ENCODE results near the gene SPATA3. TPM values are rescaled to one million over a fixed set of nuclear protein-coding genes. Genes with fewer than 3 reads are reported as not detected.

SPATA3 gene
- polyA plus RNA-seq, 1 donor (not counting 4 experiments of a cell fraction or from before 2014, with no cell fraction given), result not detected

DNA sequence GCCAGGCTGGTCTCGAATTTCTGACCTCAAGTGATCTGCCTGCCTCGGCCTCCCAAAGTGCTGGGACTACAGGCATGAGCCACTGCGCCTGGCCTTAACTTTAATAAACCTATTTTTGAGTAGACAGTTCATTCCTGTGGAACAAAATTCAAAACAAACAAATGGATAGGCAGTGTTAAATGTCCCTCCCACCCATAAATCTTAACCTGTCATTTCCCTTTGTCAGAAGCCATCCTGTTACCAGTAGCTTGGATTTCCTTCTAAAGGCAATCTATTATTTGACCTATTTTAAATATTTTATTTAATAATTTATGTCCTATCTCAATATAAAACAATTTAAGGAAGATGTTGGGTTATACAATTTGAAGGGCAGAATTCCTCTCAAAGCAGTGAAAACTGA lies 34.8 kb downstream of the SPATA3 start:
- Histone ChIP-seq H3K4me2 (ENCODE audit: control insufficient read depth, extremely low read depth, insufficient read depth, low read depth, low read length) (no peak overlapping the region), H3K9me1 (ENCODE audit: control insufficient read depth, extremely low read depth, insufficient read depth, low read length) (no peaks in the 10 kb centered on the region), H4K20me1 (ENCODE audit: control insufficient read depth, extremely low read depth, insufficient read depth, low read length) (no peaks in the 10 kb centered on the region), H3K27ac (ENCODE audit: control insufficient read depth, insufficient read depth, low read length) (no peak overlapping the region), H3K36me3 (ENCODE audit: control insufficient read depth in 2 of 2, extremely low read depth in 1 of 2, insufficient read depth in 2 of 2, low read length in 2 of 2) (no peaks in the 10 kb centered on the region), H2AFZ (ENCODE audit: control insufficient read depth, low read length) (no peak overlapping the region), H3K27me3 (ENCODE audit: control insufficient read depth, extremely low read depth, insufficient read depth, low read length) (peaks cover 12% of the 10 kb centered on the region), H3K79me2 (ENCODE audit: control insufficient read depth, insufficient read depth, low read length) (no peaks in the 10 kb centered on the region), H3K4me3 (ENCODE audit: control insufficient read depth in 2 of 3, extremely low read depth in 1 of 3, insufficient read depth in 2 of 3, low read depth in 1 of 3, low read length in 3 of 3) (no peak overlapping the region), H3K9ac (ENCODE audit: control insufficient read depth, extremely low read depth, insufficient read depth, low read length) (no peak overlapping the region), H3K4me1 (ENCODE audit: control insufficient read depth, extremely low read depth, insufficient read depth, low read length) (no peaks in the 10 kb centered on the region), H3K9me3 (ENCODE audit: control insufficient read depth, low read depth, low read length) (no peaks in the 10 kb centered on the region)
- dilution Hi-C loops (cut with MboI; ENCODE audit: extremely low pct_ligation_motif_present, low sequenced_read_pairs), result no loop called here
- FAIRE-seq, result no peak
- DNase-seq (ENCODE audit: low read depth, low spot score), result no peak
- TF ChIP-seq EZH2 (IDR thresholded peaks at IDR 0.05; ENCODE audit: low read length), result no peak
- TF ChIP-seq, protein P1, sequence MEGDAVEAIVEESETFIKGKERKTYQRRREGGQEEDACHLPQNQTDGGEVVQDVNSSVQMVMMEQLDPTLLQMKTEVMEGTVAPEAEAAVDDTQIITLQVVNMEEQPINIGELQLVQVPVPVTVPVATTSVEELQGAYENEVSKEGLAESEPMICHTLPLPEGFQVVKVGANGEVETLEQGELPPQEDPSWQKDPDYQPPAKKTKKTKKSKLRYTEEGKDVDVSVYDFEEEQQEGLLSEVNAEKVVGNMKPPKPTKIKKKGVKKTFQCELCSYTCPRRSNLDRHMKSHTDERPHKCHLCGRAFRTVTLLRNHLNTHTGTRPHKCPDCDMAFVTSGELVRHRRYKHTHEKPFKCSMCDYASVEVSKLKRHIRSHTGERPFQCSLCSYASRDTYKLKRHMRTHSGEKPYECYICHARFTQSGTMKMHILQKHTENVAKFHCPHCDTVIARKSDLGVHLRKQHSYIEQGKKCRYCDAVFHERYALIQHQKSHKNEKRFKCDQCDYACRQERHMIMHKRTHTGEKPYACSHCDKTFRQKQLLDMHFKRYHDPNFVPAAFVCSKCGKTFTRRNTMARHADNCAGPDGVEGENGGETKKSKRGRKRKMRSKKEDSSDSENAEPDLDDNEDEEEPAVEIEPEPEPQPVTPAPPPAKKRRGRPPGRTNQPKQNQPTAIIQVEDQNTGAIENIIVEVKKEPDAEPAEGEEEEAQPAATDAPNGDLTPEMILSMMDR (optimal IDR thresholded peaks at IDR 0.05 in 1 of 3, IDR thresholded peaks at IDR 0.05 in 1 of 3, conservative IDR thresholded peaks at IDR 0.05 in 1 of 3; ENCODE audit: extremely low read depth in 1 of 3, insufficient read depth in 2 of 3, low read length in 3 of 3), result no peak

DNA sequence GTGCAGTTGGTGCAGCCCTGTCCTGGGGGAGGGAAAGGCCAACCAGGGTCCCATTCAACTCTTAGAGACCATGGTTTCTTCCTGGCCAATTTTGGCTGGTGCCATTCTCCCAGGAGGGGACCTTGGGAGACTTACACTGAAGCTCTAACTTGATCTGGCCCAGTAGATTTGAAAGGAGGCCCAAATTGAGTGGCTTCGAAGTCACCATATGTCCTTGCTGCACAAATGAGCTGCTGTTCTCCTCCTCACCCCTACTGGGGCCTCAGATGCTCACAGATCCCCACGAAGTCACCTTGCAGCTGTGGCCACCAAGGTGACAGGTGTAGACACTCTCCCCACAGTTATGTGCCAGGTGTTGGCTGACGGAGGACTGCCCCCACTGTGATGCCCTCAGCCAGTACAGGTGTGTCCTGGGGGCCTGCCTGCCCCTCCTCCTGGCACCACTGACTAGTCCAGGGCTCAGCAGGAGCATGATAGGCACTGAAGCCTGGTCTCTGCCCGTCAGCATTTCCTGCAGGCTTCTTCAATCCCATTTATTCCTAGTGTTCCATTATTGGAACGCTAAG lies 36.7 kb downstream of the SPATA3 start:
- H3K27me3 ChIP-seq (ENCODE audit: control insufficient read depth, extremely low read depth, insufficient read depth, low read length), result peaks cover 25% of the 10 kb centered on the region
- no peaks in the 10 kb centered on the region for H3K79me2 ChIP-seq (ENCODE audit: control insufficient read depth, insufficient read depth, low read length)
- FAIRE-seq (no peak), DNase-seq (ENCODE audit: low read depth, low spot score) (no peak)
- no peak for TF ChIP-seq EZH2 (IDR thresholded peaks at IDR 0.05; ENCODE audit: low read length)
- TF ChIP-seq, protein P1 (optimal IDR thresholded peaks at IDR 0.05 in 1 of 3, IDR thresholded peaks at IDR 0.05 in 1 of 3, conservative IDR thresholded peaks at IDR 0.05 in 1 of 3; ENCODE audit: extremely low read depth in 1 of 3, insufficient read depth in 2 of 3, low read length in 3 of 3), result no peak
- H3K9me1 ChIP-seq (ENCODE audit: control insufficient read depth, extremely low read depth, insufficient read depth, low read length), result no peaks in the 10 kb centered on the region
- H3K4me1 ChIP-seq (ENCODE audit: control insufficient read depth, extremely low read depth, insufficient read depth, low read length), result no peaks in the 10 kb centered on the region
- H3K27ac ChIP-seq (ENCODE audit: control insufficient read depth, insufficient read depth, low read length), result no peak overlapping the region
- no peak overlapping the region for H2AFZ ChIP-seq (ENCODE audit: control insufficient read depth, low read length)
- dilution Hi-C loops (cut with MboI; ENCODE audit: extremely low pct_ligation_motif_present, low sequenced_read_pairs), result no loop called here
- no peaks in the 10 kb centered on the region for H3K36me3 ChIP-seq (ENCODE audit: control insufficient read depth in 2 of 2, extremely low read depth in 1 of 2, insufficient read depth in 2 of 2, low read length in 2 of 2)
- no peaks in the 10 kb centered on the region for H3K9me3 ChIP-seq (ENCODE audit: control insufficient read depth, low read depth, low read length)
- H3K9ac ChIP-seq (ENCODE audit: control insufficient read depth, extremely low read depth, insufficient read depth, low read length), result no peak overlapping the region
- no peak overlapping the region for H3K4me2 ChIP-seq (ENCODE audit: control insufficient read depth, extremely low read depth, insufficient read depth, low read depth, low read length)
- no peak overlapping the region for H3K4me3 ChIP-seq (ENCODE audit: control insufficient read depth in 2 of 3, extremely low read depth in 1 of 3, insufficient read depth in 2 of 3, low read depth in 1 of 3, low read length in 3 of 3)
- no peaks in the 10 kb centered on the region for H4K20me1 ChIP-seq (ENCODE audit: control insufficient read depth, extremely low read depth, insufficient read depth, low read length)

Measured in keratinocyte (primary cell).